ENCODE measurements around the gene CEP68.

CEP68 gene

GRCh38 chr2:65040400-65041261, 15.6 kb upstream of the CEP68 start:
- peak; percentile 85 for DNase-seq (ENCODE audit: low read depth)

GRCh38 chr2:65043001-65043400, 13.2 kb upstream of the CEP68 start:
- no peak overlapping the region for H3K4me3 ChIP-seq (ENCODE audit: low read length)
- no peak for DNase-seq (ENCODE audit: low read depth)
- TF ChIP-seq CTCF (conservative IDR thresholded peaks at IDR 0.05; ENCODE audit: low read length) = no peak

More at GRCh38 chr2:65040400-65041261, 15.6 kb upstream of the CEP68 start:
- H3K4me3 ChIP-seq (ENCODE audit: low read length) = peak overlapping the region; percentile 37
- TF ChIP-seq CTCF (conservative IDR thresholded peaks at IDR 0.05; ENCODE audit: low read length) = peak; percentile 98

- TF ChIP-seq CTCF (conservative IDR thresholded peaks at IDR 0.05; ENCODE audit: low read length) = no peak
- DNase-seq (ENCODE audit: low read depth) = no peak
- H3K4me3 ChIP-seq (ENCODE audit: low read length) = no peak overlapping the region
Observed at GRCh38 chr2:65044097-65044735, 12.0 kb upstream of the CEP68 start.

- no peak for DNase-seq (ENCODE audit: low read depth)
- TF ChIP-seq CTCF (conservative IDR thresholded peaks at IDR 0.05; ENCODE audit: low read length) = no peak
- H3K4me3 ChIP-seq (ENCODE audit: low read length) = no peak overlapping the region
Observed at GRCh38 chr2:65045651-65046050, 10.6 kb upstream of the CEP68 start.

GRCh38 chr2:65046633-65047407, 9.4 kb upstream of the CEP68 start:
- no peak for DNase-seq (ENCODE audit: low read depth)
- no peak for TF ChIP-seq CTCF (conservative IDR thresholded peaks at IDR 0.05; ENCODE audit: low read length)
- no peak overlapping the region for H3K4me3 ChIP-seq (ENCODE audit: low read length)

- no peak for TF ChIP-seq CTCF (conservative IDR thresholded peaks at IDR 0.05; ENCODE audit: low read length)
- no peak for DNase-seq (ENCODE audit: low read depth)
- H3K4me3 ChIP-seq (ENCODE audit: low read length) = no peak overlapping the region
Observed at GRCh38 chr2:65049010-65049639, 7.1 kb upstream of the CEP68 start.

Data from AG10803 (cell line).